HG03066 (cell line): ENCODE measurements around the gene SPDYE17.
"Not testable (repeated sequence)": the region's sequence is repeated elsewhere in the genome, so short reads cannot be mapped to it uniquely, and the experiment has no call there.

Experiments used
- ATAC-seq: cut with Tn5 transposase; IDR thresholded peaks from one replicate; pipeline ENCODE4 v1.9.1; 2021; ENCODE audit warnings: low read depth; ENCODE audit not compliant: unreplicated experiment

Gene SPDYE17

GRCh38 chr7:77032261-77032660, at the start of gene SPDYE17:
SPDYE17 (minus strand) TSS chr7:77032361; CDS start chr7:77030570, 1,791 bp downstream.
- not testable (repeated sequence) for ATAC-seq

GRCh38 chr7:77080236-77080635, 48.1 kb upstream of the SPDYE17 start:
- ATAC-seq, result not testable (repeated sequence)

GRCh38 chr7:77079624-77080023, 47.5 kb upstream of the SPDYE17 start:
- not testable (repeated sequence) for ATAC-seq

- ATAC-seq, result not testable (repeated sequence)
These were observed 47.0 kb upstream of the SPDYE17 start for GRCh38 chr7:77079112-77079511.

- not testable (repeated sequence) for ATAC-seq
These were observed 44.9 kb upstream of the SPDYE17 start for GRCh38 chr7:77077060-77077459.

- ATAC-seq, result not testable (repeated sequence)
These were observed 42.7 kb upstream of the SPDYE17 start for GRCh38 chr7:77074786-77075396.

GRCh38 chr7:77071108-77071507, 38.9 kb upstream of the SPDYE17 start:
- ATAC-seq, result not testable (repeated sequence)

GRCh38 chr7:77065869-77066268, 33.7 kb upstream of the SPDYE17 start:
- not testable (repeated sequence) for ATAC-seq

GRCh38 chr7:77063732-77064131, 31.6 kb upstream of the SPDYE17 start:
- not testable (repeated sequence) for ATAC-seq

- not testable (repeated sequence) for ATAC-seq
These were observed 30.4 kb upstream of the SPDYE17 start, which contains the start of gene SPDYE18 for GRCh38 chr7:77062557-77062956. SPDYE18 (minus strand) TSS chr7:77062558; CDS start chr7:77060512, 2,046 bp downstream.

- not testable (repeated sequence) for ATAC-seq
These were observed 5.8 kb downstream of the SPDYE17 start for GRCh38 chr7:77026349-77026748.

GRCh38 chr7:77010074-77010680, 22.0 kb downstream of the SPDYE17 start:
- not testable (repeated sequence) for ATAC-seq

- ATAC-seq, result not testable (repeated sequence)
These were observed 24.2 kb downstream of the SPDYE17 start for GRCh38 chr7:77008000-77008399.

- not testable (repeated sequence) for ATAC-seq
These were observed 25.7 kb downstream of the SPDYE17 start for GRCh38 chr7:77006127-77007110.

GRCh38 chr7:77005461-77006057, 26.6 kb downstream of the SPDYE17 start:
- not testable (repeated sequence) for ATAC-seq

GRCh38 chr7:77004151-77004550, 28.0 kb downstream of the SPDYE17 start:
- not testable (repeated sequence) for ATAC-seq

- ATAC-seq, result not testable (repeated sequence)
These were observed 28.9 kb downstream of the SPDYE17 start for GRCh38 chr7:77003241-77003640.

- ATAC-seq, result not testable (repeated sequence)
These were observed 29.4 kb downstream of the SPDYE17 start for GRCh38 chr7:77002678-77003233.

GRCh38 chr7:77002104-77002503, 30.1 kb downstream of the SPDYE17 start:
- ATAC-seq, result not testable (repeated sequence)
